ENCODE measurements around the gene TP53. TPM values are rescaled to one million over a fixed set of nuclear protein-coding genes. Genes with fewer than 3 reads are reported as not detected.
"Not testable (repeated sequence)": the region's sequence is repeated elsewhere in the genome, so short reads cannot be mapped to it uniquely, and the experiment has no call there.

Gene TP53
- total RNA-seq, 3 donors from 2014 or later: 93.0 to 106 (median 98.9) TPM

GRCh38 chr17:7640783-7641182, 46.5 kb downstream of the TP53 start:
- peaks cover 15% of the 10 kb centered on the region for H3K27me3 Mint-ChIP-seq (ENCODE audit: low read depth)
- DNase-seq: no peak
- no peaks in the 10 kb centered on the region for H3K9me3 Mint-ChIP-seq
- no peak overlapping the region for H3K4me3 Mint-ChIP-seq
- no peaks in the 10 kb centered on the region for H3K36me3 Mint-ChIP-seq (ENCODE audit: insufficient read depth)
- H3K4me1 Mint-ChIP-seq (ENCODE audit: low read depth): peaks cover 3% of the 10 kb centered on the region
- ATAC-seq: no peak

GRCh38 chr17:7636163-7636562, 51.1 kb downstream of the TP53 start:
- H3K36me3 Mint-ChIP-seq (ENCODE audit: insufficient read depth): no peaks in the 10 kb centered on the region
- no peaks in the 10 kb centered on the region for H3K27me3 Mint-ChIP-seq (ENCODE audit: low read depth)
- no peak overlapping the region for H3K4me3 Mint-ChIP-seq
- ATAC-seq (no peak), DNase-seq (no peak)
- no peaks in the 10 kb centered on the region for H3K4me1 Mint-ChIP-seq (ENCODE audit: low read depth)
- no peaks in the 10 kb centered on the region for H3K9me3 Mint-ChIP-seq

- ATAC-seq (no peak), DNase-seq (no peak)
- Mint-ChIP-seq H3K4me3 (no peak overlapping the region), H3K9me3 (no peaks in the 10 kb centered on the region), H3K4me1 (ENCODE audit: low read depth) (no peaks in the 10 kb centered on the region), H3K36me3 (ENCODE audit: insufficient read depth) (no peaks in the 10 kb centered on the region), H3K27me3 (ENCODE audit: low read depth) (no peaks in the 10 kb centered on the region)
Measured at GRCh38 chr17:7634384-7634783, 52.9 kb downstream of the TP53 start.

GRCh38 chr17:7633093-7633492, 54.2 kb downstream of the TP53 start:
- ATAC-seq (no peak), DNase-seq (no peak)
- H3K36me3 Mint-ChIP-seq (ENCODE audit: insufficient read depth): no peaks in the 10 kb centered on the region
- H3K4me3 Mint-ChIP-seq: no peak overlapping the region
- no peaks in the 10 kb centered on the region for H3K27me3 Mint-ChIP-seq (ENCODE audit: low read depth)
- H3K9me3 Mint-ChIP-seq: no peaks in the 10 kb centered on the region
- peaks cover 2% of the 10 kb centered on the region for H3K4me1 Mint-ChIP-seq (ENCODE audit: low read depth)

GRCh38 chr17:7632492-7632894, 54.8 kb downstream of the TP53 start:
- no peak for DNase-seq
- no peaks in the 10 kb centered on the region for H3K9me3 Mint-ChIP-seq
- no peaks in the 10 kb centered on the region for H3K27me3 Mint-ChIP-seq (ENCODE audit: low read depth)
- H3K4me3 Mint-ChIP-seq: no peak overlapping the region
- ATAC-seq: no peak
- H3K36me3 Mint-ChIP-seq (ENCODE audit: insufficient read depth): no peaks in the 10 kb centered on the region
- H3K4me1 Mint-ChIP-seq (ENCODE audit: low read depth): peaks cover 4% of the 10 kb centered on the region

GRCh38 chr17:7631398-7632380, 55.6 kb downstream of the TP53 start:
- no peaks in the 10 kb centered on the region for H3K9me3 Mint-ChIP-seq
- no peak overlapping the region for H3K4me3 Mint-ChIP-seq
- no peak for ATAC-seq
- peaks cover 11% of the 10 kb centered on the region for H3K4me1 Mint-ChIP-seq (ENCODE audit: low read depth)
- H3K36me3 Mint-ChIP-seq (ENCODE audit: insufficient read depth): no peaks in the 10 kb centered on the region
- H3K27me3 Mint-ChIP-seq (ENCODE audit: low read depth): no peaks in the 10 kb centered on the region
- DNase-seq: no peak

- no peaks in the 10 kb centered on the region for H3K9me3 Mint-ChIP-seq
- H3K27me3 Mint-ChIP-seq (ENCODE audit: low read depth): no peaks in the 10 kb centered on the region
- no peaks in the 10 kb centered on the region for H3K36me3 Mint-ChIP-seq (ENCODE audit: insufficient read depth)
- peaks cover 17% of the 10 kb centered on the region for H3K4me1 Mint-ChIP-seq (ENCODE audit: low read depth)
- no peak for DNase-seq
- no peak within 1 kb of the TSS for H3K4me3 Mint-ChIP-seq
- ATAC-seq: no peak
Measured at GRCh38 chr17:7629939-7630571, 57.2 kb downstream of the TP53 start, which contains the start of gene SHBG. Gene SHBG (plus strand): TSS chr17:7630135. CDS start chr17:7630173, 38 bp downstream.

- Mint-ChIP-seq H3K9me3 (no peaks in the 10 kb centered on the region), H3K36me3 (ENCODE audit: insufficient read depth) (no peaks in the 10 kb centered on the region), H3K4me1 (ENCODE audit: low read depth) (peaks cover 17% of the 10 kb centered on the region), H3K27me3 (ENCODE audit: low read depth) (no peaks in the 10 kb centered on the region), H3K4me3 (peak within 1 kb of the TSS; percentile 87)
- ATAC-seq: peak; percentile 96 to 97
- DNase-seq: peak; percentile 81
Measured at GRCh38 chr17:7627250-7628121, 59.8 kb downstream of the TP53 start, which contains the start of gene SAT2. Gene SAT2 (minus strand): TSS chr17:7627821. CDS start chr17:7627635, 186 bp downstream.

- Mint-ChIP-seq H3K4me3 (peak overlapping the region; percentile 87), H3K4me1 (ENCODE audit: low read depth) (peaks cover 17% of the 10 kb centered on the region), H3K36me3 (ENCODE audit: insufficient read depth) (no peaks in the 10 kb centered on the region), H3K27me3 (ENCODE audit: low read depth) (no peaks in the 10 kb centered on the region), H3K9me3 (no peaks in the 10 kb centered on the region)
- no peak for DNase-seq
- no peak for ATAC-seq
Measured at GRCh38 chr17:7626956-7627249, 60.4 kb downstream of the TP53 start.

- H3K9me3 Mint-ChIP-seq: no peaks in the 10 kb centered on the region
- H3K36me3 Mint-ChIP-seq (ENCODE audit: insufficient read depth): no peaks in the 10 kb centered on the region
- no peak for DNase-seq
- H3K27me3 Mint-ChIP-seq (ENCODE audit: low read depth): no peaks in the 10 kb centered on the region
- peak overlapping the region; percentile 87 for H3K4me3 Mint-ChIP-seq
- H3K4me1 Mint-ChIP-seq (ENCODE audit: low read depth): peaks cover 17% of the 10 kb centered on the region
- ATAC-seq: no peak
Measured at GRCh38 chr17:7626307-7626706, 61.0 kb downstream of the TP53 start.

- not testable (repeated sequence) for DNase-seq; H3K9me3 Mint-ChIP-seq; H3K27me3 Mint-ChIP-seq (ENCODE audit: low read depth); H3K36me3 Mint-ChIP-seq (ENCODE audit: insufficient read depth); ATAC-seq; H3K4me3 Mint-ChIP-seq
- H3K4me1 Mint-ChIP-seq (ENCODE audit: low read depth): peaks cover 17% of the 10 kb centered on the region
Measured at GRCh38 chr17:7625749-7626148, 61.5 kb downstream of the TP53 start.

- DNase-seq (no peak), ATAC-seq (no peak)
- Mint-ChIP-seq H3K4me1 (ENCODE audit: low read depth) (peaks cover 17% of the 10 kb centered on the region), H3K4me3 (no peak overlapping the region), H3K36me3 (ENCODE audit: insufficient read depth) (no peaks in the 10 kb centered on the region), H3K9me3 (no peaks in the 10 kb centered on the region), H3K27me3 (ENCODE audit: low read depth) (no peaks in the 10 kb centered on the region)
Measured at GRCh38 chr17:7623661-7624060, 63.6 kb downstream of the TP53 start.

- H3K4me1 Mint-ChIP-seq (ENCODE audit: low read depth): no peaks in the 10 kb centered on the region
- H3K36me3 Mint-ChIP-seq (ENCODE audit: insufficient read depth): no peaks in the 10 kb centered on the region
- ATAC-seq (no peak), DNase-seq (no peak)
- no peak overlapping the region for H3K4me3 Mint-ChIP-seq
- no peaks in the 10 kb centered on the region for H3K27me3 Mint-ChIP-seq (ENCODE audit: low read depth)
- H3K9me3 Mint-ChIP-seq: no peaks in the 10 kb centered on the region
Measured at GRCh38 chr17:7620835-7621234, 66.5 kb downstream of the TP53 start.

GRCh38 chr17:7618608-7619007, 68.7 kb downstream of the TP53 start:
- Mint-ChIP-seq H3K9me3 (no peaks in the 10 kb centered on the region), H3K4me3 (no peak overlapping the region), H3K4me1 (ENCODE audit: low read depth) (peaks cover 4% of the 10 kb centered on the region), H3K27me3 (ENCODE audit: low read depth) (no peaks in the 10 kb centered on the region), H3K36me3 (ENCODE audit: insufficient read depth) (no peaks in the 10 kb centered on the region)
- DNase-seq: no peak
- ATAC-seq: no peak
